Neuron (in vitro differentiated cells): ENCODE data around the gene ERO1B.

Source experiments
- H2AFZ ChIP-seq: one replicate; pipeline ENCODE4 v1.6.1; 2013; ENCODE audit warnings: low read depth, mild to moderate bottlenecking, inconsistent platforms, low read length, moderate library complexity
- H3K27me3 ChIP-seq: one replicate; pipeline ENCODE4 v1.6.1; 2013; ENCODE audit warnings: low read length; ENCODE audit not compliant: insufficient read depth
- H3K36me3 ChIP-seq: one replicate; pipeline ENCODE4 v1.6.1; 2013; ENCODE audit warnings: low read length; ENCODE audit not compliant: insufficient read depth
- H3K4me1 ChIP-seq: one replicate; pipeline ENCODE4 v1.6.1; 2013; ENCODE audit warnings: low read length; ENCODE audit not compliant: insufficient read depth
- H3K4me3 ChIP-seq: 2 replicates; pipeline ENCODE4 v1.5.1; 2013; ENCODE audit warnings: mild to moderate bottlenecking, low read length, moderate library complexity
- H3K9me3 ChIP-seq: one replicate; pipeline ENCODE4 v1.6.1; 2013; ENCODE audit warnings: low read length

ERO1B gene

GRCh38 chr1:236313427-236313826 lies 31.7 kb upstream of the ERO1B start:
- H3K4me1 ChIP-seq, result no peaks in the 10 kb centered on the region
- no peaks in the 10 kb centered on the region for H3K9me3 ChIP-seq
- H3K27me3 ChIP-seq, result no peaks in the 10 kb centered on the region
- no peaks in the 10 kb centered on the region for H3K36me3 ChIP-seq
- no peak overlapping the region for H3K4me3 ChIP-seq
- no peak overlapping the region for H2AFZ ChIP-seq

GRCh38 chr1:236311040-236311439 lies 29.3 kb upstream of the ERO1B start:
- no peaks in the 10 kb centered on the region for H3K9me3 ChIP-seq
- H3K27me3 ChIP-seq, result no peaks in the 10 kb centered on the region
- no peak overlapping the region for H3K4me3 ChIP-seq

GRCh38 chr1:236308827-236309226 lies 27.1 kb upstream of the ERO1B start:
- H3K4me3 ChIP-seq, result no peak overlapping the region
- H2AFZ ChIP-seq, result no peak overlapping the region
- H3K4me1 ChIP-seq, result no peaks in the 10 kb centered on the region
- H3K27me3 ChIP-seq, result no peaks in the 10 kb centered on the region
- no peaks in the 10 kb centered on the region for H3K36me3 ChIP-seq
- no peaks in the 10 kb centered on the region for H3K9me3 ChIP-seq

More at GRCh38 chr1:236311040-236311439, 29.3 kb upstream of the ERO1B start:
- Histone ChIP-seq H3K4me1 (no peaks in the 10 kb centered on the region), H2AFZ (no peak overlapping the region), H3K36me3 (no peaks in the 10 kb centered on the region)

- no peaks in the 10 kb centered on the region for H3K4me1 ChIP-seq
- no peak overlapping the region for H2AFZ ChIP-seq
- no peaks in the 10 kb centered on the region for H3K27me3 ChIP-seq
- H3K36me3 ChIP-seq, result no peaks in the 10 kb centered on the region
- H3K4me3 ChIP-seq, result no peak overlapping the region
- H3K9me3 ChIP-seq, result no peaks in the 10 kb centered on the region
Measured at GRCh38 chr1:236307435-236307834, 25.7 kb upstream of the ERO1B start.

GRCh38 chr1:236304682-236305081 lies 22.9 kb upstream of the ERO1B start:
- no peaks in the 10 kb centered on the region for H3K4me1 ChIP-seq
- no peak overlapping the region for H3K4me3 ChIP-seq
- no peaks in the 10 kb centered on the region for H3K36me3 ChIP-seq
- H2AFZ ChIP-seq, result no peak overlapping the region
- H3K27me3 ChIP-seq, result no peaks in the 10 kb centered on the region
- no peaks in the 10 kb centered on the region for H3K9me3 ChIP-seq

GRCh38 chr1:236303675-236304074 lies 21.9 kb upstream of the ERO1B start:
- Histone ChIP-seq H3K4me3 (no peak overlapping the region), H3K27me3 (no peaks in the 10 kb centered on the region), H3K36me3 (no peaks in the 10 kb centered on the region), H3K4me1 (no peaks in the 10 kb centered on the region), H3K9me3 (no peaks in the 10 kb centered on the region), H2AFZ (no peak overlapping the region)

GRCh38 chr1:236302941-236303340 lies 21.2 kb upstream of the ERO1B start:
- Histone ChIP-seq H3K4me1 (no peaks in the 10 kb centered on the region), H3K4me3 (no peak overlapping the region), H3K27me3 (no peaks in the 10 kb centered on the region), H2AFZ (no peak overlapping the region), H3K36me3 (no peaks in the 10 kb centered on the region), H3K9me3 (no peaks in the 10 kb centered on the region)

GRCh38 chr1:236301958-236302335 lies 20.2 kb upstream of the ERO1B start:
- H3K36me3 ChIP-seq, result no peaks in the 10 kb centered on the region
- no peaks in the 10 kb centered on the region for H3K27me3 ChIP-seq
- no peaks in the 10 kb centered on the region for H3K4me1 ChIP-seq
- H3K9me3 ChIP-seq, result no peaks in the 10 kb centered on the region
- no peak overlapping the region for H2AFZ ChIP-seq
- no peak overlapping the region for H3K4me3 ChIP-seq

GRCh38 chr1:236301080-236301957 lies 19.6 kb upstream of the ERO1B start:
- no peaks in the 10 kb centered on the region for H3K4me1 ChIP-seq
- no peak overlapping the region for H3K4me3 ChIP-seq
- no peaks in the 10 kb centered on the region for H3K9me3 ChIP-seq
- H3K27me3 ChIP-seq, result no peaks in the 10 kb centered on the region
- no peaks in the 10 kb centered on the region for H3K36me3 ChIP-seq
- H2AFZ ChIP-seq, result no peak overlapping the region

GRCh38 chr1:236297161-236297560 lies 15.4 kb upstream of the ERO1B start:
- H3K36me3 ChIP-seq, result no peaks in the 10 kb centered on the region
- no peaks in the 10 kb centered on the region for H3K9me3 ChIP-seq
- H3K27me3 ChIP-seq, result no peaks in the 10 kb centered on the region
- no peaks in the 10 kb centered on the region for H3K4me1 ChIP-seq
- H2AFZ ChIP-seq, result no peak overlapping the region
- H3K4me3 ChIP-seq, result no peak overlapping the region

GRCh38 chr1:236292425-236292824 lies 10.7 kb upstream of the ERO1B start:
- Histone ChIP-seq H3K27me3 (no peaks in the 10 kb centered on the region), H3K4me3 (no peak overlapping the region), H2AFZ (no peak overlapping the region), H3K36me3 (no peaks in the 10 kb centered on the region), H3K9me3 (no peaks in the 10 kb centered on the region), H3K4me1 (no peaks in the 10 kb centered on the region)

GRCh38 chr1:236289492-236290131 lies 7.9 kb upstream of the ERO1B start:
- H3K4me1 ChIP-seq, result no peaks in the 10 kb centered on the region
- H3K36me3 ChIP-seq, result no peaks in the 10 kb centered on the region
- H3K27me3 ChIP-seq, result peaks cover 4% of the 10 kb centered on the region
- no peak overlapping the region for H3K4me3 ChIP-seq
- H3K9me3 ChIP-seq, result no peaks in the 10 kb centered on the region
- no peak overlapping the region for H2AFZ ChIP-seq

- Histone ChIP-seq H3K9me3 (no peaks in the 10 kb centered on the region), H3K36me3 (no peaks in the 10 kb centered on the region), H3K27me3 (peaks cover 8% of the 10 kb centered on the region), H3K4me1 (peaks cover 4% of the 10 kb centered on the region), H2AFZ (no peak overlapping the region), H3K4me3 (no peak overlapping the region)
Measured at GRCh38 chr1:236288620-236288976, 6.8 kb upstream of the ERO1B start.
